ENCODE results near the gene CWC22. TPM values are rescaled to one million over a fixed set of nuclear protein-coding genes. Genes with fewer than 3 reads are reported as not detected.

Gene CWC22
- total RNA-seq, 1 experiment from 2014 or later, result 34.0 TPM

DNA sequence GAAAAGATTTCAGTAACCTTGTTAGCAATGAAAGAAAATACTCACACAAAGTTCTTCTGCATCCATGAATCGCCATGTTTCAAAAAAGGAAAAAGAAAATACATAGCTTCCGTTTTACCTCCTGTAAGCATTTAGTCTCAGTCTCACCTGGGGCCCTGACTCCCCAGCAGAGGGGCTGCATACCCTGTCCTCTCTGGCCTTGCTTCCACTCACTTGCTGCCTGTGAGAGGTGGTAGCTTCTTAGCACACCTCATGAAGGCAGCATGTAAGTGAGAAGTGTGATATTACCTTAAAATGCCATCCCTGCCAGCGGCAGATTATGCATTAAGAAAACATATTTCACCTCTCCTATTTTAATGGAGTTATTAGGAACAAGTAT, 96.4 kb downstream of the CWC22 start:
- BruUV-seq (replicated peaks), result no TSS peak
- H3K4me3 Mint-ChIP-seq (ENCODE audit: unreplicated experiment), result no peak overlapping the region
- H3K9me3 Mint-ChIP-seq (ENCODE audit: unreplicated experiment), result no peaks in the 10 kb centered on the region
- ChIA-PET POLR2A (no interaction called here), CTCF (interaction anchor here (1.1 kb wide), 1 partner anchor 28 kb away, joined by 3 read pairs; no protein-coding TSS in a partner anchor)
- H3K27me3 Mint-ChIP-seq (ENCODE audit: insufficient read depth, unreplicated experiment), result no peaks in the 10 kb centered on the region
- peaks cover 6% of the 10 kb centered on the region for H3K36me3 Mint-ChIP-seq (ENCODE audit: insufficient read depth, unreplicated experiment)
- H3K27ac Mint-ChIP-seq (ENCODE audit: low read depth, unreplicated experiment), result no peak overlapping the region
- intact Hi-C loops (cut with micrococcal nuclease), result no loop called here
- no peaks in the 10 kb centered on the region for H3K4me1 Mint-ChIP-seq (ENCODE audit: insufficient read depth, unreplicated experiment)
- no peak for DNase-seq (ENCODE audit: unreplicated experiment)
- TF ChIP-seq, protein P1, sequence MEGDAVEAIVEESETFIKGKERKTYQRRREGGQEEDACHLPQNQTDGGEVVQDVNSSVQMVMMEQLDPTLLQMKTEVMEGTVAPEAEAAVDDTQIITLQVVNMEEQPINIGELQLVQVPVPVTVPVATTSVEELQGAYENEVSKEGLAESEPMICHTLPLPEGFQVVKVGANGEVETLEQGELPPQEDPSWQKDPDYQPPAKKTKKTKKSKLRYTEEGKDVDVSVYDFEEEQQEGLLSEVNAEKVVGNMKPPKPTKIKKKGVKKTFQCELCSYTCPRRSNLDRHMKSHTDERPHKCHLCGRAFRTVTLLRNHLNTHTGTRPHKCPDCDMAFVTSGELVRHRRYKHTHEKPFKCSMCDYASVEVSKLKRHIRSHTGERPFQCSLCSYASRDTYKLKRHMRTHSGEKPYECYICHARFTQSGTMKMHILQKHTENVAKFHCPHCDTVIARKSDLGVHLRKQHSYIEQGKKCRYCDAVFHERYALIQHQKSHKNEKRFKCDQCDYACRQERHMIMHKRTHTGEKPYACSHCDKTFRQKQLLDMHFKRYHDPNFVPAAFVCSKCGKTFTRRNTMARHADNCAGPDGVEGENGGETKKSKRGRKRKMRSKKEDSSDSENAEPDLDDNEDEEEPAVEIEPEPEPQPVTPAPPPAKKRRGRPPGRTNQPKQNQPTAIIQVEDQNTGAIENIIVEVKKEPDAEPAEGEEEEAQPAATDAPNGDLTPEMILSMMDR (IDR thresholded peaks at IDR 0.05; ENCODE audit: unreplicated experiment), result no peak

DNA sequence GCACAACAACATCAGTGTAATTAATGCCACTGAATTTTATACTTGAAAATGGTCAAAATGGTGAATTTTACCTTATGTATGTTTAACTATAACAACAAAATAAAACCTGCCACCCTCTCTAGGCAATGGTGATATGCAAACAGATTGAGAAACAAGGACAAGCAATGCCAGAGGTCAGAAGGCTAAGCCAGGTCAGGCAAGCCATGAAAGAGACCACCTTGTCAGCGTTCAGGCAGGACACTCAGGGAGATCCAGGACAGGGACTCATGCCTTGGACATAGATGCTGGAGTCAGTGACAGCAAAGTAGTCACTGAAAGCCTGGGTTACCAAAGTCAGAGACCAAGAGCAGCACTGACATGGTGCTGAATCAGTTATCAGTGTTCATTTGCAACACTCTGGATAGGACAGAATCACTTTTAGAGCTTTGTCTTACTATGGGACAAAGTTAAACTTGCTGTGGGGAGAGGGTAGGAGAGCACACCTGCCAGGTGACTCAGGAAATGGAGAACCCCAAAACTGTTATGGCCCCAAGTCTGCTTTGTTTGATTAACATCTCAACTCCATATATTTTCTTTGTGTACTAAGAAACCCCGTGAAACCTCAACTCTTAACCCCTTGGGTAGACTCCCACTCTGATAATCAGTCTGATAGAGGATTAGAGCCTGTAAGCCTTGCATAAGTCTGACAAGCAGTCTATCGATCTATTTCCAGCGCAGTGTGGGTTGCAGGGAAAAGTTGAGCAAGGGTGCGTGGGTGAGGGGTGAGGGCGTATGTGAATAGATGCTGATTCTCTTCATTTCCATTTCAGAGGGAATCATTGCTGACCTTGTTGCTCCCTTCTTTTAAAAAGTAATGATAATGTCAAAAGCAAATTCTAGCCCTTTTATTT, 97.0 kb downstream of the CWC22 start:
- Mint-ChIP-seq H3K27me3 (ENCODE audit: insufficient read depth, unreplicated experiment) (no peaks in the 10 kb centered on the region), H3K36me3 (ENCODE audit: insufficient read depth, unreplicated experiment) (peaks cover 6% of the 10 kb centered on the region), H3K4me1 (ENCODE audit: insufficient read depth, unreplicated experiment) (no peaks in the 10 kb centered on the region), H3K4me3 (ENCODE audit: unreplicated experiment) (no peak overlapping the region), H3K9me3 (ENCODE audit: unreplicated experiment) (no peaks in the 10 kb centered on the region), H3K27ac (ENCODE audit: low read depth, unreplicated experiment) (no peak overlapping the region)
- ChIA-PET CTCF (interaction anchor here (0.7 to 1.1 kb wide), 2 partner anchors 29 to 160 kb away, joined by 3 read pairs; no protein-coding TSS in a partner anchor), POLR2A (no interaction called here)
- TF ChIP-seq, protein P1 (IDR thresholded peaks at IDR 0.05; ENCODE audit: unreplicated experiment), result no peak
- no peak for DNase-seq (ENCODE audit: unreplicated experiment)
- intact Hi-C loops (cut with micrococcal nuclease), result no loop called here
- no TSS peak for BruUV-seq (replicated peaks)

DNA sequence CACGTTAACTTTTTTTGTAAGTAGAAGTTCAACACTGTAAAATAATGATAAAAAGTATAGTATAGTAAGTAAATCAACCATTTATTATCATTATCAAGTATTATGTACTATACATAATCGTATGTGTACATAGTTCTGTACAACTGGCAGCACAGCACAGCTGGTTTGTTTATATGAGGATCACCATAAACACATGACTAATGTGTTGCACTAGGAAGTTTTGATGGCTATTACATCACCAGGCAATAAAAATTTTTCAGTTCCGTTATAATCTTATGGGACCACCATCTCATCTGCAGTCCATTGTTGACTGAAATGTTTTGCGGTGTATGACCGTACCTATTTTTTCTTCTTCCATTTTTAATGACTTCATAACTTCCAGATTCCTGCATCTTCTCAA, 106.4 kb downstream of the CWC22 start:
- no peaks in the 10 kb centered on the region for H3K4me1 Mint-ChIP-seq (ENCODE audit: insufficient read depth, unreplicated experiment)
- H3K9me3 Mint-ChIP-seq (ENCODE audit: unreplicated experiment), result no peaks in the 10 kb centered on the region
- CTCF ChIA-PET, result interaction anchor here (0.7 kb wide), 1 partner anchor 25 kb away, joined by 3 read pairs; no protein-coding TSS in a partner anchor
- TF ChIP-seq, protein P1 (IDR thresholded peaks at IDR 0.05; ENCODE audit: unreplicated experiment), result no peak
- no peaks in the 10 kb centered on the region for H3K36me3 Mint-ChIP-seq (ENCODE audit: insufficient read depth, unreplicated experiment)
- H3K27me3 Mint-ChIP-seq (ENCODE audit: insufficient read depth, unreplicated experiment), result no peaks in the 10 kb centered on the region
- H3K27ac Mint-ChIP-seq (ENCODE audit: low read depth, unreplicated experiment), result no peak overlapping the region
- BruUV-seq (replicated peaks), result no TSS peak
- intact Hi-C loops (cut with micrococcal nuclease), result no loop called here
- H3K4me3 Mint-ChIP-seq (ENCODE audit: unreplicated experiment), result no peak overlapping the region
- POLR2A ChIA-PET, result no interaction called here
- no peak for DNase-seq (ENCODE audit: unreplicated experiment)

DNA sequence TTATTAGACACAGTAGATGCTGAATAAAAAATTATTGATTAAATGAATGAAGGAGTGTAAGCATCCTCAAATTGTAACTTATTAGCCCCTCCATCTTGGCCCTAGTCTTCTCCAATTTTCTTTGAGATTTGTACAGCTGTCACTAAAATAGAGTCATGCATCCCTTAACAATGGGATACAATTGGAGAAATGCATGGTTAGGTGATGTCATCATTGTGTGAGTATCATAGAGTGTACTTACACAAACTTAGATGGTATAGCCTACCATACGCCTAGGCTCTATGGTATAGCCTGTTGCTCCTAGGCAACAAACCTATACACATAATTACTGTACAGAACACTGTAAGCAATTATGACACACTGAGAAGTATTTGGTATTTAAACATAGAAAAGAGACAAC, 107.4 kb downstream of the CWC22 start:
- no peak overlapping the region for H3K4me3 Mint-ChIP-seq (ENCODE audit: unreplicated experiment)
- H3K9me3 Mint-ChIP-seq (ENCODE audit: unreplicated experiment), result no peaks in the 10 kb centered on the region
- ChIA-PET CTCF (interaction anchor here (1.7 kb wide), 1 partner anchor 54 kb away, joined by 4 read pairs; no protein-coding TSS in a partner anchor), POLR2A (interaction anchor here (0.9 kb wide), 1 partner anchor 8 kb away, joined by 5 read pairs; no protein-coding TSS in a partner anchor)
- TF ChIP-seq, protein P1 (IDR thresholded peaks at IDR 0.05; ENCODE audit: unreplicated experiment), result no peak
- H3K4me1 Mint-ChIP-seq (ENCODE audit: insufficient read depth, unreplicated experiment), result no peaks in the 10 kb centered on the region
- no peak overlapping the region for H3K27ac Mint-ChIP-seq (ENCODE audit: low read depth, unreplicated experiment)
- H3K36me3 Mint-ChIP-seq (ENCODE audit: insufficient read depth, unreplicated experiment), result no peaks in the 10 kb centered on the region
- no peak for DNase-seq (ENCODE audit: unreplicated experiment)
- H3K27me3 Mint-ChIP-seq (ENCODE audit: insufficient read depth, unreplicated experiment), result no peaks in the 10 kb centered on the region
- BruUV-seq (replicated peaks), result no TSS peak
- intact Hi-C loops (cut with micrococcal nuclease), result no loop called here

Data from MCF 10A (cell line).